Stimulated activated naive CD8-positive, alpha-beta T cell treated with anti-CD3 and anti-CD28 coated beads, Interleukin-15, amount 100 ng/mL, for 72 hours (primary cell): Measurements from ENCODE around the gene MYOF.
"Not testable (repeated sequence)": the region's sequence is repeated elsewhere in the genome, so short reads cannot be mapped to it uniquely, and the experiment has no call there.

ENCODE experiments used
- ATAC-seq: fragments of 150-1000 bp; cut with Tn5 transposase; 2 replicates; pipeline ENCODE4 v1.10.0; 2021; ENCODE audit warnings: mild to moderate bottlenecking, moderate library complexity
- DNase-seq, 2 donors: peaks; one replicate each; pipeline ENCODE4 v3.0.0; 2021 to 2022
- H3K27ac Mint-ChIP-seq, 2 donors: one replicate each; pipeline ENCODE4 v1.8.0; 2022; ENCODE audit warnings: mild to moderate bottlenecking in 2 of 2, mixed read lengths in 2 of 2, moderate library complexity in 2 of 2
- H3K27me3 Mint-ChIP-seq: one replicate; pipeline ENCODE4 v1.8.0; 2022; ENCODE audit warnings: mixed read lengths
- H3K4me1 Mint-ChIP-seq: one replicate; pipeline ENCODE4 v1.8.0; 2022; ENCODE audit warnings: mild to moderate bottlenecking, mixed read lengths
- H3K4me3 Mint-ChIP-seq, 2 donors: one replicate each; pipeline ENCODE4 v1.8.0; 2022; ENCODE audit warnings: mild to moderate bottlenecking in 2 of 2, mixed read lengths in 2 of 2, moderate library complexity in 1 of 2
- H3K9me3 Mint-ChIP-seq, 2 donors: one replicate each; pipeline ENCODE4 v1.8.0; 2022; ENCODE audit warnings: mixed read lengths in 2 of 2

MYOF gene

DNA sequence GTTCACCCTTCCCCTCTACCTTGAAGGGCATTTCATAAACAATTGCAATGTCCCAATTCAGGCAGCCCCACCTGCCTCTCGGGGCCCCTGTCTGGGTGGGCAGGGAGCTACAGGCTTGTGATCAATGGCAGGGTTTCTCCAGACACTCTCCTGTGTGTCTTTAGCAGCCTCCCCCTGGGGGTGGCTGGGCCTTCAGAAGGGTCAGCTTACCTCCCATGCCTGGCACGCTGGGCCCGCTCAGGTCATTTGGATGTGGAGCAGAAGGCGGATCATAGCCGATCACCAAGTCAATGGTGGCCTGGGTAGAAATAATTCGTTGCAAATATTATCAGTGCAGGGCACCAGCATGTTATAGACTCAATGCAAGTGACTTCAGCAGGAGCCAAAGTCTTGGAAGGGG is 56.3 kb downstream of the MYOF start:
- DNase-seq, result no peak
- Mint-ChIP-seq H3K4me1 (peaks cover 8% of the 10 kb centered on the region), H3K27me3 (no peaks in the 10 kb centered on the region), H3K4me3 (no peak overlapping the region), H3K9me3 (peaks cover 0 to 8% of the 10 kb centered on the region in 2 donors), H3K27ac (no peak overlapping the region)
- no peak for ATAC-seq

DNA sequence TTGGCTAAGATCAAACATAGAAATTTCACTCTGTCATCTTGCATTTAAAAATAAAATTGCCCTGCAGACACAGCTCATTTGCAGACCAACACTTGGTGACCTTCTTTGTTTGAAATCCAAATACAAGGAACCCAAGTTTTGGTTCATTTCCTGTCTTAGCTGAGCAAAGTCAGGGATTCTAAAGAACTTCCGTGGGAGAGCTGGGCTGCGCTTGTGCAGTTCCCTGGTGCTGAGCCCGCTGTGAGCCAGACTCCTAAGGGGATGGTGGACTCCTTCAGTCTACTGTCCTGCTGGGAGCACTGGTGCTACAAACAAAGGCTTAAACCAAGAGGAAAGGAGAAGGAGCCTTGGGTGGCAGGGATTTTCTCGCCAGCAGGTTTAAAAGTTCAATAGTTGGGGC is 60.0 kb downstream of the MYOF start:
- Mint-ChIP-seq H3K4me1 (no peaks in the 10 kb centered on the region), H3K27me3 (no peaks in the 10 kb centered on the region), H3K9me3 (no peaks in the 10 kb centered on the region), H3K4me3 (no peak overlapping the region), H3K27ac (no peak overlapping the region)
- no peak for DNase-seq
- no peak for ATAC-seq

DNA sequence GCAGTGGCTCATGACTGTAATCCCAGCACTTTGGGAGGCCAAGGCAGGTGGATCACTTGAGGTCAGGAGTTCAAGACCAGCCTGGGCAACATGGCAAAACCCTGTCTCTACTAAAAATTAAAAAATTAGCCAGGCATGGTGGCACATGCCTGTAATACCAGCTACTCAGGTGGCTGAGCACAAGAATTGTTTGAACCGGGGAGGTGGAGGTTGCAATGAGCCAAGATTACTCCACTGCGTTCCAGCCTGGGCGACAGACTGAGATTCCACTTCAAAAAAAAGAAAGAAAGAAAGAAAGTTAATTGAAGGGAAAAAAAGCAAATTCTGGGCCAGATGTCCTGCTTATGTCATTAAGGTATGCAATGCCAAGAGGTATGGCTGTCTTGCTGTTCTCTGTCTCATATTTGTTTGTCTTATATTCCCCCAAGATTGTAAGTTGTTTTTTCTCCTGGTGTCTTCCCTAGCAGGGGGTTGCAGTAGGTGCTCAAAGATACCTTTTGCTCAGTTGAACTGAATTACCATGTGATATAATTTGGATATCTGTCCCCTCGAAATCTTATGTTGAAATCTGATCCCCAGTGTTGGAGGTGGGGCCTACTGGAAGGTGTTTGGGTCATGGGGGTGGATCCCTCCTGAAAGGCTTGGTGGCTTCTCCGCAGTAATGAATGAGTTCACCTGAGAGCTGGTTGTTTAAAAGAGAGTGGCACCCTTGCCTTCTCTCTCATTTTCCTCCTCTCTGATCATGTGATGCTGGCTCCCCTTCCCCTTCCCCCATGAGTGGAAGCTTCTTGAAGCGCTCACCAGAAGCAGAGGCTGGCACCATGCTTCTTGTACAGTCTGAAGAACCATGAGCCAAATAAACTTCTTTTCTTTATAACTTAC is 60.9 kb downstream of the MYOF start:
- no peak for ATAC-seq
- Mint-ChIP-seq H3K4me3 (no peak overlapping the region), H3K9me3 (no peaks in the 10 kb centered on the region), H3K27me3 (no peaks in the 10 kb centered on the region), H3K4me1 (no peaks in the 10 kb centered on the region), H3K27ac (no peak overlapping the region)
- no peak for DNase-seq

DNA sequence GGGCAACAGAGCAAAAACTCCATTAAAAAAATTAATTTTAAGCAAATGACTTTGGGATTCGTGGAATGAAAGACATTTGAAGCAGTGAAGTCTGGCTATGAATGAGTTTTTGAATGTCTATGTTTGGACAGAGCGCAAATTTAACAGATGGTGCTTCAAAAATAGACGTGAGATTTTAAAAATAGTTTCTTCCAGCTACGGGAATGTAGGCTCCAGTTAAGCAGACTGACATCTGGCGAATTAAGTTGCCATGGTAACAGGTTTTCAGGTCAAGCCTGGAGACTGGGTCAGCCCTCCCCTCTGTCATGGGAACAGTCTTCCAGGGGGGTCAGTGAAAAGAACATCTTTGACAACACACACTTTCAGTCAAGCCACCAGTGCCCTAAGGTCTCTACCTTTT is 62.0 kb downstream of the MYOF start:
- no peaks in the 10 kb centered on the region for H3K27me3 Mint-ChIP-seq
- peaks cover 10% of the 10 kb centered on the region for H3K4me1 Mint-ChIP-seq
- H3K27ac Mint-ChIP-seq, result no peak overlapping the region
- no peak overlapping the region for H3K4me3 Mint-ChIP-seq
- ATAC-seq (no peak), DNase-seq (no peak)
- no peaks in the 10 kb centered on the region for H3K9me3 Mint-ChIP-seq

DNA sequence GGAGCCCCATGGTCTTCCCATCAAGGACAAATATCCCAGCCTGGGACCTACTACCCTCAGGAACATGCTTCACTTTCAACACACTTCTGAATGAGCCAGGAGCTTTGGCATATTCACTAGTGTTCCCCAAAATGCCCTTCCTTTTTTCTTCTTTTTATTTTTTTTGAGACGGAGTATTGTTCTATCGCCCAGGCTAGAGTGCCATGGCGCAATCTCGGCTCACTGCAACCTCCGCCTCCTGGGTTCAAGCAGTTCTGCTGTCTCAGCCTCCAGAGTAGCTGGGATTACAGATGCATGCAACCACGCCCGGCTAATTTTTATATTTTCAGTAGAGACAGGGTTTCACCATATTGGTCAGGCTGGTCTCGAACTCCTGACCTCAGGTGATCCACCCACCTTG is 63.1 kb downstream of the MYOF start:
- ATAC-seq, DNase-seq, H3K9me3 Mint-ChIP-seq, H3K4me3 Mint-ChIP-seq, H3K27me3 Mint-ChIP-seq: not testable (repeated sequence)
- H3K4me1 Mint-ChIP-seq, result peaks cover 16% of the 10 kb centered on the region
- H3K27ac Mint-ChIP-seq, result peak overlapping the region in 1 of 2 donors; percentile 36

DNA sequence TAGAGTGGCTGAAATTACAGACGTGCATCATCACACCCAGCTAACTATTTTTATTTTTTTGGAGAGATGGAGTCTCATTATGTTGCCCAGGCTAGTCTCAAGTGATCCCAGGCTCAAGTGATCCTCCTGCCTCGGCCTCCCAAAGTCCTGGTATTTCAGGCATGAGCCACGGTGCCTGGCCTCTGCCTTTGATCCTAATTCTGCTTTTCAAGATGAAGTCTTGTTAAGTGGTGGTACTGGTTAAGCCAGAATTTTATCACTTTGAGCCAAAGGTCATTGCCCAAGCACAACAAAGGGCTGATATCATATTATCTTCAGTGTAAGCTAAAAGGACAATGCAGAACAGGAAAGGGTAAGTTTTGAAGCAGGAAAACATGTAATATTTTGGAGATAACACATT is 64.2 kb downstream of the MYOF start:
- no peak for ATAC-seq
- Mint-ChIP-seq H3K27ac (peak overlapping the region in 1 of 2 donors; percentile 71), H3K9me3 (no peaks in the 10 kb centered on the region)

DNA sequence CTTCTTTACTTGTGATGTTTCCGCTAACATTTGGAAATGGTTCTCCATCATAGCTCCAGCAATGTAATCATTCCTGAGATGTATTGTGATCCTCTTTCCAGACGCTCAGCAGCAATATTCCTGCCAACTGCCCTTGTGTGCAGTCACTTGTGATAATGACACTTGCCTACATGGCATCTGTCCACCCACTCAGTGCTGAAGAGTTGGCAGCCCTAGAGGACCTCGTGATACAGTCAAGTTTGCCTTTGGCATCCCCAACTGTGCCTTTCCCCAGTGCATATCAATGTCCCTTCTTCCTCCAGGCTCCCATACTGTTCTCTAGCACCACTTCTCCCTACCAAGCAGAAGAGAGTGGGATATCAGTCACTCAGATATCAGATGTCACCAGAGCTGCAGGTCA is 64.9 kb downstream of the MYOF start:
- H3K9me3 Mint-ChIP-seq, result no peaks in the 10 kb centered on the region

More for the DNA sequence above, 64.2 kb downstream of the MYOF start:
- Mint-ChIP-seq H3K4me3 (no peak overlapping the region), H3K4me1 (peaks cover 27% of the 10 kb centered on the region), H3K27me3 (no peaks in the 10 kb centered on the region)
- DNase-seq, result no peak

DNA sequence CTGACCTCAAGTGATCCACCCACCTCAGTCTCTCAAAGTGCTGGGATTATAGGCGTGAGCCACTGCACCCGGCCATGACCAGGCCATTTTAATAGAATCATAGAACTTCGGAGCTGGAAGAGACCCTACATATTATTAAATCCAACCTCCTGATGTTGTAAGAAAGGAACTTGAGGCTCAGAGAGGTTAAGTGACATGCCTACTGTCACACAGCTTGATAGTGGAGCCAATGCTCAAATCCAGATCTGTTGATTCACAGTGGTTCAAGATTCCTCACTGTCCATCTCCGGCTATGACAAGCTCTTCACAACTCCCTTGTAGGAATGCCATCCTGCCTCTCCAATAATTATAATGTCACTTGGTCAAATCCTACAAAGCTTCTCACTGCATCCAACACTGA is 65.3 kb downstream of the MYOF start:
- DNase-seq (no peak), ATAC-seq (no peak)
- Mint-ChIP-seq H3K4me1 (peaks cover 38% of the 10 kb centered on the region), H3K27me3 (no peaks in the 10 kb centered on the region), H3K27ac (no peak overlapping the region), H3K9me3 (no peaks in the 10 kb centered on the region), H3K4me3 (no peak overlapping the region)

More for the DNA sequence above, 64.9 kb downstream of the MYOF start:
- ATAC-seq, result no peak
- H3K4me3 Mint-ChIP-seq, result no peak overlapping the region
- DNase-seq, result no peak
- H3K4me1 Mint-ChIP-seq, result peaks cover 34% of the 10 kb centered on the region
- H3K27ac Mint-ChIP-seq, result no peak overlapping the region
- no peaks in the 10 kb centered on the region for H3K27me3 Mint-ChIP-seq

DNA sequence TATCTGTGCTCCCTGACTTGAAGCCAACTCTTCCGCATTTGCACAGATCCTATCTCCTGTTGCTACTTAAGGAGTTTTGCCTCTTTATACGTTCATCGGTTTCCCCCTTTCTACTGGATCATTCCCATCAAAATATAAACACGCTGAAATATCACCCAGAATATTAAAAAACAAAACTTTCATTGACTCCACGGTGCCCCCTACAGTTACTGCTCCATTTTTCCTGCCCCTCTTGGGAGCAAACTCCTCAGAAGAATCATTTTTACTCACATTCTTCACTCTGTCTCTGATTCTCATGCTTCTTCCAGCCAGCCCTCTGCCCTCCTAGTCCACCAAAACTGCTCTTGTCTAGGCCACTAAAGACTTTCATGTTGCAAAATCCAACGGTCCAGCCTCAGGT is 66.4 kb downstream of the MYOF start:
- no peak for ATAC-seq
- no peak for DNase-seq
- peaks cover 47% of the 10 kb centered on the region for H3K4me1 Mint-ChIP-seq
- H3K27ac Mint-ChIP-seq, result no peak overlapping the region
- no peaks in the 10 kb centered on the region for H3K27me3 Mint-ChIP-seq
- no peak overlapping the region for H3K4me3 Mint-ChIP-seq
- H3K9me3 Mint-ChIP-seq, result no peaks in the 10 kb centered on the region

DNA sequence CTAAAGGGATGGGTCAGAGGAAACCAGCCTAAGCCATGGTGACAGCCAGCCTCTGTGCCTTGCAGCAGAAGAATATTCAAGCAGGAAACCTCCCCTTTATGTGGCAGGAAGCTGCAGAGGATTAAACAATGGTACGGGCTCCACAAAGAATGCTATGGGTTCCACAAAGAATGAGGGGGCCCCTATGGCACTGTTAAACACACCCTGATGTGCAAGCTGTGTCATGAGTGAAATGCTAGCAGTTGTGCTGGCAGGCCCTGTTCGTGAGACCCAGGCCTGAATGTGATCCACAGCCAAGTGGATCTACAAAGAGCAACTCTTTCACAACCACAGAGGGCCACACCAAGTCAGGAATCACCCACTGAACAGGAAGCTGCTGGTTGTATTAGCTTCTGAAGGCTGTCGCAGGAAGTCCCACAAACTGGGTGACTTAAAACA is 68.9 kb downstream of the MYOF start:
- Mint-ChIP-seq H3K9me3 (no peaks in the 10 kb centered on the region), H3K4me1 (peaks cover 61% of the 10 kb centered on the region), H3K4me3 (no peak overlapping the region), H3K27me3 (no peaks in the 10 kb centered on the region), H3K27ac (peak overlapping the region in 1 of 2 donors; percentile 64)
- ATAC-seq (peak; percentile 81), DNase-seq (peak; percentile 9 to 38)

DNA sequence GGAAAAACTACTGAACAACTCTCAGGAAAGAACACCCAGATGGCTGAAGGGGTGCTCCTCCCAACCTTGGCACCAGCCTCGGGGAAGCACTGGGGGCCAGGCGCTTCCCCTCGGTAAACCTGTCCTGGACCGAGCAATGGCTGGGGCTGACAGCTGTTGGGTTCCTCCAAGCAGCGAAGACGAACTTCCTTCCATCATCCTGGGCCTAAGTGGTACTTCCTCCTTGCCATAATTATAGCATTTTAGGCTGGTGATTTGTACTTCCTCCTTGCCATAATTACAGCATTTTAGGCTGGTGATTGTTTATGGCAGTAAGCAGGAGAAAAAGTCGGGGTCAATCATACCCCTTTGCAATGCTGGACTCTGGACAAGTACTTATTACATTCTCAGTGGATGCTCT is 69.3 kb downstream of the MYOF start:
- DNase-seq (no peak), ATAC-seq (no peak)
- no peak overlapping the region for H3K4me3 Mint-ChIP-seq
- no peaks in the 10 kb centered on the region for H3K9me3 Mint-ChIP-seq
- peaks cover 61% of the 10 kb centered on the region for H3K4me1 Mint-ChIP-seq
- H3K27ac Mint-ChIP-seq, result no peak overlapping the region
- H3K27me3 Mint-ChIP-seq, result no peaks in the 10 kb centered on the region

DNA sequence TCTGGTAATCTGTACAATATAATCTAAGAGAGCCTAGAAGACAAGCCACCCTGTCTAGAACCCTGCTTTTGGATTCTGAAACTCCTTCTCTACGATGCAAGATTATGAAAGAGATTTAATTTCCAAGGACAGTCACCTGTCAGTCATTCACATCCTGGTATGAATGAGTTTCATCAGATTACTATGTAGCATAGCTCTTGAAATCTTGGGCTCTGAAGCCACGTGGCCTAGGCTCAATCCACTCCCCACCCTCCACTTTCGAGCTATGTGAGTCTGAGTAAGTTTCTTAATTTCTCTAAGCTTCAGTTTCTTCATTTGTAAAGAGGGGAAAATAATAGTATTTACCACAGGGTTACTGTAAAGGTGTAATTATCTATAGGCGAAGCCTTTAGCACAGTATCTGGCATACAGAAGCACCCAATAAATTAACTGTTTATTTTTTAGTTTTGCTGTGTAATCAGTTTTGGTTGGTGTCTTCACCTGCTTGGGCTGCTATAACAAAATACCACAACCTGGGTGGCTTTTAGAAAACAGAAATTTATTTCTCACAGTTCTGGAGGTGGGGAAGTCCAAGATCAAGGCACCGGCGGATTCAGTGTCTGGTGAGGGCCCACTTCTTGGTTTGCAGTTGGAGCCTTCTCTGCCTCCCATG is 71.3 kb downstream of the MYOF start:
- H3K4me3 Mint-ChIP-seq, result peak overlapping the region in 1 of 2 donors; percentile 8
- no peak for DNase-seq

DNA sequence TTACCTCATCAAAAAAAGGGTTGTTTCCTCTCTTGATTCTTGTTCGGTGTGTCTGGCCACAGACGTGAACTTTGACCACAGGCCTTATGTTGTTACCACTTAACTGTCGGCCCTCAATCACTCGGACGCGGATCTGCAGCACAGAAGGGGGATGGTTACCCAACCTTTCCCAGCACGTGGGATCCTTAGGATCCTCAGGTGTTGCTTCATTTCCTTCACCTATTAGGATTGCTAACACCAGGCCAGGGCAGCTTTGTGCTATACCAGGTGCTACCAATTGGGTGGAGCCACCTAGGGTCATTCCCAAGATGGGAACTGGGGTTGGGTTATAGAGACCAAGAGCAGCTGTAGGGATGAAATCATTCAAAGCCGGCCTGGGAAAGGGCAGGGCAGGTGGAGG is 73.4 kb downstream of the MYOF start:
- H3K27ac Mint-ChIP-seq, result no peak overlapping the region
- no peaks in the 10 kb centered on the region for H3K9me3 Mint-ChIP-seq
- no peak overlapping the region for H3K4me3 Mint-ChIP-seq
- H3K4me1 Mint-ChIP-seq, result peaks cover 43% of the 10 kb centered on the region
- ATAC-seq (no peak), DNase-seq (no peak)
- no peaks in the 10 kb centered on the region for H3K27me3 Mint-ChIP-seq

More for the DNA sequence above, 71.3 kb downstream of the MYOF start:
- H3K27ac Mint-ChIP-seq, result peak overlapping the region; percentile 66 to 99
- peak; percentile 73 for ATAC-seq
- H3K4me1 Mint-ChIP-seq, result peaks cover 59% of the 10 kb centered on the region
- no peaks in the 10 kb centered on the region for H3K27me3 Mint-ChIP-seq
- no peaks in the 10 kb centered on the region for H3K9me3 Mint-ChIP-seq

DNA sequence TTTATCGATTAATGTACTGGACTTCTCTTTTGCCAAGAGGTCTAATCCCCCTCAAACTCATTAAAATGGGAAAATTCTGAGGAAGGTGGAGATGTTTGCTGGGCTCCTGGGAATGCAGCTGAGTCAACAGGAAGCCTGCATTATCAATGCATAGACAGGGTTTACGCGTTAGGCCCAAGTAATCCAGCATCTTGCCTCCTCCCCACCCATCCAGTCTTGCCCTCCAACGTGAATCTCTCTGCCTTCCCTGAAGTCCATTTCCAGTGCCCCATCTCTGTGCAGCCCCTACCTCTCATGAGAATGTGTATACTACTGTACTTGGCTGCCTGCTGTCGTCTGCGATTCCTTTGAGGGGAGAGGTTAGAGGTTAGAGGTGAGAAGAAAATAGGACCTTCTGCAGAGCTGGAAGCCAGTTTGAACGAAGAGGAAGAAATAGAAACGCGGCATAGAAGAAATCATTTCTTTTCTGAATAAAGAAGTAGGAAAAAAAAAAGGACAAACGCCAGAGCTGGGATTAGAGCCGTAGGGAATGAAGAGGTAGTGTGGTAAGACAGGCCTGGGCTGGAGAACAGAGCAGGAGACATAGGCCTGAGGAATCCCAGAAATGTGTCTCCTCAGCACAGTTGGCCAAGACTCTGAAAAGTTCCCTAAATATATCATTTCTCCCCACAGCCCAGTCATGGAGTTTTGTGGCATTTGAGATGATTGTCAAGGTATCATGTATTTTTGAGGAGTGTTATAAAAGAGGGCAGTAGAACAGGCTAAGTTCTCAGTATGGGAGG is 75.6 kb downstream of the MYOF start:
- no peaks in the 10 kb centered on the region for H3K9me3 Mint-ChIP-seq
- DNase-seq, result no peak
- no peak overlapping the region for H3K4me3 Mint-ChIP-seq
- H3K27me3 Mint-ChIP-seq, result no peaks in the 10 kb centered on the region
- peaks cover 21% of the 10 kb centered on the region for H3K4me1 Mint-ChIP-seq
- no peak for ATAC-seq
- H3K27ac Mint-ChIP-seq, result peak overlapping the region in 1 of 2 donors; percentile 77

DNA sequence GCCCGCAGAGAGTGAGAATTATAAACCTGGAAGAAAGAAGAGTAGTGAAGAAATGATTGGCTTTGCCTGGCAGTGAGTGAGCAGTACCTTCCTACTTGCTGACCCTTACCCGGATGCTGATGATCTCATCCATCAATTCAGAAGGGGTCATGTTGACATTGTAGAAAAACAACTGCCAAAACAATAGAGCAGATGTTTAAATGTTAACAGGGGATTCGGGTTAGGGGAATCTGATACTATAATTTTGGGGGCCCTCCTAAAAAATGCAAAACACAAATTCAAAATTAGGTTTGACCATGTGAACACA is 78.1 kb downstream of the MYOF start:
- ATAC-seq (no peak), DNase-seq (no peak)
- H3K27me3 Mint-ChIP-seq, result no peaks in the 10 kb centered on the region
- no peak overlapping the region for H3K4me3 Mint-ChIP-seq
- no peaks in the 10 kb centered on the region for H3K9me3 Mint-ChIP-seq
- no peak overlapping the region for H3K27ac Mint-ChIP-seq
- peaks cover 6% of the 10 kb centered on the region for H3K4me1 Mint-ChIP-seq
